T-helper 2 cell treated with Interferon-gamma antibody and Interleukin-4, amounts not matched to agents 5 μg/mL and 100 μg/mL, for 36 hours (primary cell): ENCODE measurements around the gene UNC13B.

Source experiments
- DNase-seq: peaks from one replicate; pipeline ENCODE4 v3.0.0; 2021; ENCODE audit warnings: low spot score
- H3K27ac Mint-ChIP-seq: one replicate; pipeline ENCODE4 v1.8.0; 2021; ENCODE audit warnings: mild to moderate bottlenecking, mixed read lengths
- H3K27me3 Mint-ChIP-seq: one replicate; pipeline ENCODE4 v1.8.0; 2021; ENCODE audit warnings: low read depth, mixed read lengths
- H3K36me3 Mint-ChIP-seq: one replicate; pipeline ENCODE4 v1.8.0; 2021; ENCODE audit warnings: low read depth, mixed read lengths
- H3K4me1 Mint-ChIP-seq: one replicate; pipeline ENCODE4 v1.8.0; 2021; ENCODE audit warnings: low read depth, mixed read lengths
- H3K4me3 Mint-ChIP-seq: one replicate; pipeline ENCODE4 v1.8.0; 2022; ENCODE audit warnings: mild to moderate bottlenecking, moderate library complexity, mixed read lengths
- H3K9me3 Mint-ChIP-seq: one replicate; pipeline ENCODE4 v1.8.0; 2021; ENCODE audit warnings: mixed read lengths

UNC13B gene

GRCh38 chr9:35161713-35162604, at the start of gene UNC13B:
Gene UNC13B (plus strand): TSS chr9:35162009. CDS start chr9:35162284, 275 bp downstream.
- Mint-ChIP-seq H3K27me3 (peaks cover 26% of the 10 kb centered on the region), H3K4me1 (peaks cover 9% of the 10 kb centered on the region), H3K4me3 (peak within 1 kb of the TSS; percentile 92), H3K36me3 (no peaks in the 10 kb centered on the region), H3K9me3 (no peaks in the 10 kb centered on the region), H3K27ac (no peak within 1 kb of the TSS)
- DNase-seq: peak; percentile 71

GRCh38 chr9:35112257-35113020, 49.4 kb upstream of the UNC13B start:
- DNase-seq: no peak
- Mint-ChIP-seq H3K9me3 (no peaks in the 10 kb centered on the region), H3K36me3 (peaks cover 9% of the 10 kb centered on the region), H3K27ac (peak overlapping the region; percentile 66), H3K4me1 (peaks cover 54% of the 10 kb centered on the region), H3K27me3 (peaks cover 2% of the 10 kb centered on the region), H3K4me3 (peak overlapping the region; percentile 80)

- Mint-ChIP-seq H3K27ac (peak overlapping the region; percentile 93), H3K4me3 (peak overlapping the region; percentile 99), H3K27me3 (peaks cover 2% of the 10 kb centered on the region), H3K36me3 (peaks cover 4% of the 10 kb centered on the region), H3K4me1 (peaks cover 54% of the 10 kb centered on the region), H3K9me3 (no peaks in the 10 kb centered on the region)
- peak; percentile 78 for DNase-seq
Measured at GRCh38 chr9:35114113-35114839, 47.5 kb upstream of the UNC13B start.

- no peaks in the 10 kb centered on the region for H3K9me3 Mint-ChIP-seq
- DNase-seq: peak; percentile 43
- peak overlapping the region; percentile 99 for H3K4me3 Mint-ChIP-seq
- H3K27me3 Mint-ChIP-seq: no peaks in the 10 kb centered on the region
- peaks cover 4% of the 10 kb centered on the region for H3K36me3 Mint-ChIP-seq
- H3K4me1 Mint-ChIP-seq: peaks cover 51% of the 10 kb centered on the region
- H3K27ac Mint-ChIP-seq: peak overlapping the region; percentile 93
Measured at GRCh38 chr9:35114840-35115628, 46.8 kb upstream of the UNC13B start.

GRCh38 chr9:35115680-35116538, 45.9 kb upstream of the UNC13B start, which contains the start of gene ATOSB:
Gene ATOSB (minus strand): TSS chr9:35115862. CDS start chr9:35108274, 7,588 bp downstream.
- Mint-ChIP-seq H3K4me3 (peak within 1 kb of the TSS; percentile 99), H3K36me3 (peaks cover 4% of the 10 kb centered on the region), H3K9me3 (no peaks in the 10 kb centered on the region), H3K27me3 (no peaks in the 10 kb centered on the region), H3K27ac (peak within 1 kb of the TSS; percentile 93), H3K4me1 (peaks cover 43% of the 10 kb centered on the region)
- DNase-seq: peak; percentile 92

- Mint-ChIP-seq H3K9me3 (no peaks in the 10 kb centered on the region), H3K4me1 (peaks cover 42% of the 10 kb centered on the region), H3K27me3 (no peaks in the 10 kb centered on the region), H3K36me3 (peaks cover 4% of the 10 kb centered on the region), H3K4me3 (peak overlapping the region; percentile 99), H3K27ac (peak overlapping the region; percentile 93)
- DNase-seq: no peak
Measured at GRCh38 chr9:35116539-35116897, 45.3 kb upstream of the UNC13B start.

- peaks cover 38% of the 10 kb centered on the region for H3K4me1 Mint-ChIP-seq
- no peaks in the 10 kb centered on the region for H3K27me3 Mint-ChIP-seq
- H3K27ac Mint-ChIP-seq: peak overlapping the region; percentile 93
- DNase-seq: peak; percentile 81
- H3K4me3 Mint-ChIP-seq: peak overlapping the region; percentile 99
- H3K36me3 Mint-ChIP-seq: peaks cover 4% of the 10 kb centered on the region
- no peaks in the 10 kb centered on the region for H3K9me3 Mint-ChIP-seq
Measured at GRCh38 chr9:35116898-35117551, 44.8 kb upstream of the UNC13B start.

GRCh38 chr9:35134920-35135319, 26.9 kb upstream of the UNC13B start:
- no peaks in the 10 kb centered on the region for H3K36me3 Mint-ChIP-seq
- peaks cover 17% of the 10 kb centered on the region for H3K9me3 Mint-ChIP-seq
- no peaks in the 10 kb centered on the region for H3K27me3 Mint-ChIP-seq
- H3K4me3 Mint-ChIP-seq: no peak overlapping the region
- no peak for DNase-seq
- H3K4me1 Mint-ChIP-seq: no peaks in the 10 kb centered on the region
- no peak overlapping the region for H3K27ac Mint-ChIP-seq

GRCh38 chr9:35135988-35136387, 25.8 kb upstream of the UNC13B start:
- Mint-ChIP-seq H3K36me3 (no peaks in the 10 kb centered on the region), H3K9me3 (peaks cover 24% of the 10 kb centered on the region), H3K27me3 (no peaks in the 10 kb centered on the region), H3K4me1 (no peaks in the 10 kb centered on the region), H3K4me3 (no peak overlapping the region), H3K27ac (no peak overlapping the region)
- no peak for DNase-seq

- Mint-ChIP-seq H3K36me3 (no peaks in the 10 kb centered on the region), H3K4me3 (no peak overlapping the region), H3K4me1 (no peaks in the 10 kb centered on the region), H3K9me3 (peaks cover 26% of the 10 kb centered on the region), H3K27ac (no peak overlapping the region), H3K27me3 (no peaks in the 10 kb centered on the region)
- DNase-seq: no peak
Measured at GRCh38 chr9:35136866-35137265, 24.9 kb upstream of the UNC13B start.

- Mint-ChIP-seq H3K36me3 (no peaks in the 10 kb centered on the region), H3K9me3 (peaks cover 16% of the 10 kb centered on the region), H3K27ac (no peak overlapping the region), H3K4me3 (no peak overlapping the region), H3K4me1 (no peaks in the 10 kb centered on the region), H3K27me3 (no peaks in the 10 kb centered on the region)
- no peak for DNase-seq
Measured at GRCh38 chr9:35140093-35140492, 21.7 kb upstream of the UNC13B start.

- Mint-ChIP-seq H3K9me3 (peaks cover 23% of the 10 kb centered on the region), H3K4me1 (no peaks in the 10 kb centered on the region), H3K36me3 (no peaks in the 10 kb centered on the region), H3K27ac (no peak overlapping the region), H3K27me3 (no peaks in the 10 kb centered on the region), H3K4me3 (no peak overlapping the region)
- DNase-seq: no peak
Measured at GRCh38 chr9:35142037-35142436, 19.8 kb upstream of the UNC13B start.
